DOHH2 (cell line): ENCODE data around the gene DTNB.

ENCODE experiments used
- EZH2phosphoT487 ChIP-seq: fragments of 200-600 bp; sonication (generic); IDR thresholded peaks from 2 replicates; pipeline ENCODE4 v1.6.1; 2017; ENCODE audit warnings: borderline replicate concordance, mild to moderate bottlenecking, antibody characterized with exemption, low read length, moderate library complexity, mixed read lengths
- TF ChIP-seq, protein P1 (sequence below): fragments of 200-600 bp; sonication (generic); IDR thresholded peaks from one replicate; pipeline ENCODE4 v1.5.1; 2014; ENCODE audit warnings: antibody characterized with exemption, mild to moderate bottlenecking, low read depth, low read length; ENCODE audit not compliant: poor library complexity, severe bottlenecking

DNA sequence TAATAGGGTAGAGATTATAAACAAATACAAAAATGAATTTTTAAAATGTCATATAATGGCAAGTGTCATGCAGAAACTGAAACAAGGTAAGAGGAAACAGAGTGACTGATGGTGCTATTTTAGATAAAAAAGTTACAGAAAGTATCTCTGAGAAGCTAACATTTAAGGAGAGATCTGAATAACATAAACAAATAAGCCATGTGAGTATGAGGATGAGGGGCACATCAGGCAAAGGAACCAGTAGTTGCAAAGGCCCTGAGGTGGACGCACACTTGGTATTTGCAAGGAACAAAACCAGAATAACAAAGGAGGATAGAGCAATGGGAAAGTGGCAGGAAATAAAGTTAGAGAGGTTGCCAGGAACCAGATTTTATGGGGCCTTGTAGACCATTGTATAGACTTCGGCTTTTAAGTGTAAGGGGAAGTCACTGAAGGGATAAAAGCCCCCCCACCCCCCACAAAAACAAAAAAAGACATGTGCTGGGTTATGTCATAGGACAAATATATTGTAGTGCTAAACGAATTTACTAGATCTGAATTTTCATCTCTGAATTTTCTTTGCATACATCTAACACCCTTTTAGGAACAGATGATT lies 159.2 kb downstream of the DTNB start:
- TF ChIP-seq, protein P1, sequence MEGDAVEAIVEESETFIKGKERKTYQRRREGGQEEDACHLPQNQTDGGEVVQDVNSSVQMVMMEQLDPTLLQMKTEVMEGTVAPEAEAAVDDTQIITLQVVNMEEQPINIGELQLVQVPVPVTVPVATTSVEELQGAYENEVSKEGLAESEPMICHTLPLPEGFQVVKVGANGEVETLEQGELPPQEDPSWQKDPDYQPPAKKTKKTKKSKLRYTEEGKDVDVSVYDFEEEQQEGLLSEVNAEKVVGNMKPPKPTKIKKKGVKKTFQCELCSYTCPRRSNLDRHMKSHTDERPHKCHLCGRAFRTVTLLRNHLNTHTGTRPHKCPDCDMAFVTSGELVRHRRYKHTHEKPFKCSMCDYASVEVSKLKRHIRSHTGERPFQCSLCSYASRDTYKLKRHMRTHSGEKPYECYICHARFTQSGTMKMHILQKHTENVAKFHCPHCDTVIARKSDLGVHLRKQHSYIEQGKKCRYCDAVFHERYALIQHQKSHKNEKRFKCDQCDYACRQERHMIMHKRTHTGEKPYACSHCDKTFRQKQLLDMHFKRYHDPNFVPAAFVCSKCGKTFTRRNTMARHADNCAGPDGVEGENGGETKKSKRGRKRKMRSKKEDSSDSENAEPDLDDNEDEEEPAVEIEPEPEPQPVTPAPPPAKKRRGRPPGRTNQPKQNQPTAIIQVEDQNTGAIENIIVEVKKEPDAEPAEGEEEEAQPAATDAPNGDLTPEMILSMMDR = no peak
- no peak for TF ChIP-seq EZH2phosphoT487
